ENCODE measurements around the gene LRRC8D.

Gene LRRC8D

GRCh38 chr1:89865498-89866382, 44.9 kb downstream of the LRRC8D start:
- in situ Hi-C loops (cut with MboI; ENCODE audit: low sequenced_read_pairs), result no loop called here

GRCh38 chr1:89866568-89866967, 45.7 kb downstream of the LRRC8D start:
- in situ Hi-C loops (cut with MboI; ENCODE audit: low sequenced_read_pairs), result no loop called here

- in situ Hi-C loops (cut with MboI; ENCODE audit: low sequenced_read_pairs), result no loop called here
Measured at GRCh38 chr1:89870998-89871397, 50.2 kb downstream of the LRRC8D start.

GRCh38 chr1:89871768-89872473, 51.1 kb downstream of the LRRC8D start:
- in situ Hi-C loops (cut with MboI; ENCODE audit: low sequenced_read_pairs), result no loop called here

GRCh38 chr1:89872567-89872966, 51.7 kb downstream of the LRRC8D start:
- in situ Hi-C loops (cut with MboI; ENCODE audit: low sequenced_read_pairs), result no loop called here

- in situ Hi-C loops (cut with MboI; ENCODE audit: low sequenced_read_pairs), result no loop called here
Measured at GRCh38 chr1:89873288-89873687, 52.5 kb downstream of the LRRC8D start.

GRCh38 chr1:89873770-89874169, 52.9 kb downstream of the LRRC8D start:
- in situ Hi-C loops (cut with MboI; ENCODE audit: low sequenced_read_pairs), result no loop called here

GRCh38 chr1:89876463-89876862, 55.6 kb downstream of the LRRC8D start:
- in situ Hi-C loops (cut with MboI; ENCODE audit: low sequenced_read_pairs), result no loop called here

- in situ Hi-C loops (cut with MboI; ENCODE audit: low sequenced_read_pairs), result no loop called here
Measured at GRCh38 chr1:89877756-89878155, 56.9 kb downstream of the LRRC8D start.

- in situ Hi-C loops (cut with MboI; ENCODE audit: low sequenced_read_pairs), result no loop called here
Measured at GRCh38 chr1:89878256-89878655, 57.4 kb downstream of the LRRC8D start.

- in situ Hi-C loops (cut with MboI; ENCODE audit: low sequenced_read_pairs), result no loop called here
Measured at GRCh38 chr1:89880679-89881078, 59.8 kb downstream of the LRRC8D start.

GRCh38 chr1:89881415-89882058, 60.7 kb downstream of the LRRC8D start:
- in situ Hi-C loops (cut with MboI; ENCODE audit: low sequenced_read_pairs), result no loop called here

GRCh38 chr1:89882348-89883029, 61.7 kb downstream of the LRRC8D start:
- in situ Hi-C loops (cut with MboI; ENCODE audit: low sequenced_read_pairs), result no loop called here

GRCh38 chr1:89883030-89883379, 62.2 kb downstream of the LRRC8D start:
- in situ Hi-C loops (cut with MboI; ENCODE audit: low sequenced_read_pairs), result no loop called here

- in situ Hi-C loops (cut with MboI; ENCODE audit: low sequenced_read_pairs), result no loop called here
Measured at GRCh38 chr1:89884718-89885596, 64.1 kb downstream of the LRRC8D start.

- in situ Hi-C loops (cut with MboI; ENCODE audit: low sequenced_read_pairs), result no loop called here
Measured at GRCh38 chr1:89887270-89887669, 66.4 kb downstream of the LRRC8D start.

- in situ Hi-C loops (cut with MboI; ENCODE audit: low sequenced_read_pairs), result no loop called here
Measured at GRCh38 chr1:89887713-89888112, 66.9 kb downstream of the LRRC8D start.

GRCh38 chr1:89888480-89889322, 67.9 kb downstream of the LRRC8D start:
- in situ Hi-C loops (cut with MboI; ENCODE audit: low sequenced_read_pairs), result no loop called here

- in situ Hi-C loops (cut with MboI; ENCODE audit: low sequenced_read_pairs), result no loop called here
Measured at GRCh38 chr1:89889323-89889615, 68.4 kb downstream of the LRRC8D start.
